HCT116 (cell line): ENCODE measurements around the gene BPIFB4. TPM values are rescaled to one million over a fixed set of nuclear protein-coding genes. Genes with fewer than 3 reads are reported as not detected.

Source experiments
- ATAC-seq: fragments of 200-7000 bp; cut with Tn5 transposase; 2 replicates; pipeline ENCODE4 v1.9.1; 2020; ENCODE audit warnings: mild to moderate bottlenecking, moderate library complexity
- BruUV-seq: library from RNA; stranded (reverse); fragments of 400-500 nt; replicated peaks from 2 replicates; lab custom pipeline; 2021; lab: Mats Ljungman, UMichigan
- CTCF ChIA-PET: fragments of 300-600 bp; sonication (Branson Sonifier 250); formaldehyde crosslinking; loops from one replicate; lab custom pipeline; 2021; ENCODE audit warnings: antibody characterized with exemption; lab: Charles Lee
- POLR2A ChIA-PET: fragments of 300-600, 350-600 bp; sonication (Branson Sonifier 250); formaldehyde crosslinking; loops from one replicate; lab custom pipeline; 2021; ENCODE audit warnings: antibody characterized with exemption; lab: Charles Lee
- RAD21 ChIA-PET, 2 experiments: fragments of 300-600 bp; sonication (Branson Sonifier 250); formaldehyde crosslinking; loops; one replicate each; lab custom pipeline; 2023; ENCODE audit warnings: low total read pairs in 2 of 2; ENCODE audit not compliant: uncharacterized antibody in 2 of 2, unreplicated experiment in 2 of 2, low non-redundant PET in 1 of 2; lab: Charles Lee
- DNase-seq: peaks from one replicate; pipeline ENCODE4 v3.0.0-alpha.2; 2010; ENCODE audit warnings: low read depth, low spot score
- H2AFZ ChIP-seq: fragments of 200-600 bp; shearing (Covaris generic), sonication (generic); 2 replicates; pipeline ENCODE4 v1.6.1; 2017; ENCODE audit warnings: low read depth, mixed run types, mixed read lengths, antibody characterized with exemption, low read length; ENCODE audit not compliant: poor library complexity, severe bottlenecking
- H3K27ac ChIP-seq: 2 replicates; pipeline ENCODE4 v1.5.1; 2012; ENCODE audit warnings: low read depth, low read length
- H3K27me3 ChIP-seq: fragments of 200-600 bp; sonication (generic); 2 replicates; pipeline ENCODE4 v1.6.1; 2016; ENCODE audit warnings: mixed run types, low read length, mixed read lengths; ENCODE audit not compliant: insufficient read depth
- H3K36me3 ChIP-seq, 2 experiments: fragments of 200-500 bp in 1 of 2; fragments of 200-600 bp in 1 of 2; sonication (Bioruptor generic) in 1 of 2; sonication (generic) in 1 of 2; 2 replicates each; pipeline versions ENCODE4 v1.5.1 to v1.6.1; 2014 to 2016; ENCODE audit warnings: low read length in 2 of 2, inconsistent platforms in 1 of 2, mixed read lengths in 1 of 2, mixed run types in 1 of 2; ENCODE audit not compliant: insufficient read depth in 2 of 2, control insufficient read depth in 1 of 2
- H3K4me1 ChIP-seq, 2 experiments: fragments of 200-600 bp in 1 of 2; sonication (generic) in 1 of 2; 2 replicates each; pipeline versions ENCODE4 v1.5.1 to v1.6.1; 2012 to 2017; ENCODE audit warnings: low read length in 2 of 2, inconsistent platforms in 1 of 2, mild to moderate bottlenecking in 1 of 2, mixed read lengths in 1 of 2, mixed run types in 1 of 2, moderate library complexity in 1 of 2; ENCODE audit not compliant: insufficient read depth in 2 of 2, control insufficient read depth in 1 of 2
- H3K4me2 ChIP-seq: fragments of 200-600 bp; sonication (generic); 2 replicates; pipeline ENCODE4 v1.6.1; 2017; ENCODE audit warnings: mixed run types, low read length, mixed read lengths
- H3K4me3 ChIP-seq, 2 experiments: fragments of 200-600 bp in 1 of 2; sonication (generic) in 1 of 2; replicated peaks in 1 of 2; 2 replicates each; pipeline ENCODE4 v1.5.1; 2011 to 2016; ENCODE audit warnings: low read length in 2 of 2, control low read depth in 1 of 2, low read depth in 1 of 2, mild to moderate bottlenecking in 1 of 2, mixed read lengths in 1 of 2, mixed run types in 1 of 2
- H3K79me2 ChIP-seq: fragments of 200-600 bp; sonication (generic); 2 replicates; pipeline ENCODE4 v1.6.1; 2017; ENCODE audit warnings: mild to moderate bottlenecking, mixed run types, low read length, moderate library complexity, mixed read lengths; ENCODE audit not compliant: insufficient read depth
- H3K9ac ChIP-seq: fragments of 200-600 bp; sonication (generic); 2 replicates; pipeline ENCODE4 v1.6.1; 2016; ENCODE audit warnings: low read length, mixed read lengths
- H3K9me2 ChIP-seq: fragments of 200-600 bp; sonication (generic), shearing (Covaris generic); 2 replicates; pipeline ENCODE4 v1.6.1; 2017; ENCODE audit warnings: mixed run types, mild to moderate bottlenecking, moderate library complexity; ENCODE audit not compliant: insufficient read depth
- H3K9me3 ChIP-seq, 2 experiments: fragments of 200-500 bp in 1 of 2; fragments of 200-600 bp in 1 of 2; sonication (Bioruptor generic) in 1 of 2; sonication (generic) in 1 of 2; 2 replicates each; pipeline ENCODE4 v1.6.1; 2014 to 2017; ENCODE audit warnings: low read length in 2 of 2, mixed read lengths in 2 of 2, inconsistent platforms in 1 of 2, low read depth in 1 of 2, mild to moderate bottlenecking in 1 of 2, mixed run types in 1 of 2, moderate library complexity in 1 of 2; ENCODE audit not compliant: control insufficient read depth in 1 of 2, insufficient read depth in 1 of 2
- H4K20me1 ChIP-seq: fragments of 200-600 bp; sonication (generic), shearing (Covaris generic); 2 replicates; pipeline ENCODE4 v1.6.1; 2017; ENCODE audit warnings: mixed run types, mild to moderate bottlenecking, moderate library complexity; ENCODE audit not compliant: insufficient read depth
- ATF3 ChIP-seq: IDR thresholded peaks from 2 replicates; pipeline ENCODE4 v1.6.1; 2012
- CBX3 ChIP-seq: IDR thresholded peaks from 2 replicates; pipeline ENCODE4 v1.6.1; 2012; ENCODE audit warnings: low read depth
- CEBPB ChIP-seq: IDR thresholded peaks from 2 replicates; pipeline ENCODE4 v1.6.1; 2012; ENCODE audit warnings: low read depth
- CTCF ChIP-seq, 3 experiments: fragments of 200-600 bp in 1 of 3; sonication (generic) in 1 of 3; IDR thresholded peaks in 2 of 3; conservative IDR thresholded peaks in 1 of 3; 2 replicates each; pipeline ENCODE4 v1.5.1; 2012 to 2017; ENCODE audit warnings: low read depth in 2 of 3, low read length in 2 of 3, antibody characterized with exemption in 1 of 3, borderline replicate concordance in 1 of 3, control low read depth in 1 of 3, mild to moderate bottlenecking in 1 of 3, mixed read lengths in 1 of 3, mixed run types in 1 of 3, moderate library complexity in 1 of 3; ENCODE audit not compliant: insufficient read depth in 1 of 3
- EGR1 ChIP-seq: IDR thresholded peaks from 2 replicates; pipeline ENCODE4 v1.6.1; 2012; ENCODE audit warnings: low read depth
- ELF1 ChIP-seq: IDR thresholded peaks from 2 replicates; pipeline ENCODE4 v1.6.1; 2012; ENCODE audit warnings: low read depth, borderline replicate concordance
- EZH2 ChIP-seq: fragments of 200-600 bp; sonication (generic); IDR thresholded peaks from 2 replicates; pipeline ENCODE4 v1.6.1; 2017; ENCODE audit warnings: antibody characterized with exemption, mixed run types
- EZH2phosphoT487 ChIP-seq: fragments of 200-600 bp; IDR thresholded peaks from 2 replicates; pipeline ENCODE4 v1.6.1; 2018; ENCODE audit warnings: antibody characterized with exemption, borderline replicate concordance
- JUND ChIP-seq: IDR thresholded peaks from 2 replicates; pipeline ENCODE4 v1.6.1; 2012
- MAX ChIP-seq: IDR thresholded peaks from 2 replicates; pipeline ENCODE4 v1.6.1; 2012
- POLR2A ChIP-seq: IDR thresholded peaks from 2 replicates; pipeline ENCODE4 v1.7.0; 2011; ENCODE audit warnings: borderline replicate concordance; ENCODE audit not compliant: insufficient read depth, insufficient read length; ENCODE audit errors: extremely low read depth
- POLR2AphosphoS5 ChIP-seq: IDR thresholded peaks from 2 replicates; pipeline ENCODE4 v1.6.1; 2011; ENCODE audit warnings: mild to moderate bottlenecking, low read depth, low read length, moderate library complexity
- SIN3A ChIP-seq: IDR thresholded peaks from 2 replicates; pipeline ENCODE4 v1.6.1; 2012; ENCODE audit warnings: low read depth
- SP1 ChIP-seq: IDR thresholded peaks from 2 replicates; pipeline ENCODE4 v1.6.1; 2012; ENCODE audit warnings: low read depth
- YY1 ChIP-seq: IDR thresholded peaks from 2 replicates; pipeline ENCODE4 v1.6.1; 2011; ENCODE audit warnings: low read length, low read depth, moderate library complexity, mild to moderate bottlenecking; ENCODE audit not compliant: insufficient replicate concordance; ENCODE audit errors: extremely low read depth
- ZBTB33 ChIP-seq: IDR thresholded peaks from 2 replicates; pipeline ENCODE4 v1.6.1; 2011; ENCODE audit warnings: mild to moderate bottlenecking, low read length, moderate library complexity; ENCODE audit not compliant: insufficient replicate concordance; ENCODE audit errors: extremely low read depth
- ZFX ChIP-seq: fragments of 450-650 bp; IDR thresholded peaks from 2 replicates; pipeline ENCODE4 v1.6.1; 2017
- ZNF274 ChIP-seq: fragments of 200-500 bp; sonication (Bioruptor generic); IDR thresholded peaks from 2 replicates; pipeline ENCODE4 v1.6.1; 2014; ENCODE audit warnings: mild to moderate bottlenecking, low read depth, low read length, inconsistent platforms
- intact Hi-C: fragments of 100-400 bp; cut with micrococcal nuclease; formaldehyde crosslinking; loops from 2 replicates; pipeline ENCODE4 v1.10.0; 2022
- total RNA-seq: library from RNA; stranded (reverse); gene quantifications from one replicate; pipeline ENCODE4 v1.2.1, GENCODE V29; 2021; ENCODE audit not compliant: unreplicated experiment

Gene BPIFB4
- total RNA-seq, 1 experiment from 2014 or later = not detected

- ATAC-seq (no peak), DNase-seq (no peak)
- peaks cover 17% of the 10 kb centered on the region; the same call in 1 of the 2 replicates for H3K27me3 ChIP-seq
- POLR2A ChIA-PET = no interaction called here
- CTCF ChIA-PET = no interaction called here
- H3K9me2 ChIP-seq = no peaks in the 10 kb centered on the region
- BruUV-seq = no TSS peak
- H3K4me3 ChIP-seq = no peak overlapping the region
- H3K4me1 ChIP-seq = no peaks in the 10 kb centered on the region
- no peak overlapping the region for H3K27ac ChIP-seq
- no peaks in the 10 kb centered on the region for H4K20me1 ChIP-seq
- no peaks in the 10 kb centered on the region for H3K36me3 ChIP-seq
- RAD21 ChIA-PET = no interaction called here
- no peak overlapping the region for H3K9ac ChIP-seq
- H3K79me2 ChIP-seq = no peaks in the 10 kb centered on the region
- no peak overlapping the region for H3K4me2 ChIP-seq
- TF ChIP-seq SIN3A (no peak), ZFX (no peak), YY1 (no peak), EZH2 (no peak)
- no peaks in the 10 kb centered on the region; a peak in 1 of 4 replicates for H3K9me3 ChIP-seq
- intact Hi-C loops = no loop called here
- H2AFZ ChIP-seq = no peak overlapping the region
Observed at GRCh38 chr20:33030076-33030475, 49.4 kb upstream of the BPIFB4 start.

GRCh38 chr20:33030569-33030968, 48.9 kb upstream of the BPIFB4 start:
- Histone ChIP-seq H3K79me2 (no peaks in the 10 kb centered on the region), H3K4me3 (no peak overlapping the region), H3K9ac (no peak overlapping the region), H3K9me3 (no peaks in the 10 kb centered on the region), H3K4me2 (no peak overlapping the region), H4K20me1 (no peaks in the 10 kb centered on the region), H3K27ac (no peak overlapping the region), H3K36me3 (no peaks in the 10 kb centered on the region), H3K9me2 (no peaks in the 10 kb centered on the region), H3K4me1 (no peaks in the 10 kb centered on the region), H2AFZ (no peak overlapping the region), H3K27me3 (peaks cover 17% of the 10 kb centered on the region; the same call in 1 of the 2 replicates)
- intact Hi-C loops = no loop called here
- ChIA-PET CTCF (no interaction called here), POLR2A (no interaction called here), RAD21 (no interaction called here)
- TF ChIP-seq POLR2A (no peak), EZH2phosphoT487 (no peak), ZBTB33 (no peak), POLR2AphosphoS5 (no peak), JUND (no peak), ATF3 (no peak), EGR1 (no peak), CTCF (IDR thresholded peaks at IDR 0.05 in 2 of 3, conservative IDR thresholded peaks at IDR 0.05 in 1 of 3; ENCODE audit: borderline replicate concordance in 1 of 3, insufficient read depth in 1 of 3, low read depth in 2 of 3, low read length in 2 of 3) (no peak), ELF1 (no peak), ZNF274 (no peak), CEBPB (no peak), CBX3 (no peak), MAX (no peak), SP1 (no peak), YY1 (no peak), SIN3A (no peak), EZH2 (no peak)
- DNase-seq (no peak), ATAC-seq (no peak)
- no TSS peak for BruUV-seq
